Left lung (tissue), 10 donors: ENCODE results near the gene SLC13A5. TPM values are rescaled to one million over a fixed set of nuclear protein-coding genes. Genes with fewer than 3 reads are reported as not detected.

Experiments
- ATAC-seq: fragments of 200-7000 bp; cut with Tn5 transposase; one replicate; pipeline ENCODE4 v1.9.1; 2020; ENCODE audit warnings: moderate library complexity
- DNase-seq, 4 donors: peaks; one replicate each; pipeline ENCODE4 v3.0.0-alpha.2; 2013 to 2020
- H3K27ac ChIP-seq, 2 donors: fragments of 200-600 bp; sonication (generic) in 1 of 2; one replicate each; pipeline versions ENCODE4 v1.5.0 to v1.8.0; 2020 to 2021
- H3K27me3 ChIP-seq, 2 donors: fragments of 200-600 bp; sonication (generic) in 1 of 2; one replicate each; pipeline versions ENCODE4 v1.5.0 to v1.8.0; 2020 to 2021
- H3K36me3 ChIP-seq, 2 donors: fragments of 200-600 bp; sonication (generic) in 1 of 2; one replicate each; pipeline versions ENCODE4 v1.5.0 to v1.8.0; 2020 to 2021
- H3K4me1 ChIP-seq, 2 donors: fragments of 200-600 bp; one replicate each; pipeline ENCODE4 v1.8.0; 2021
- H3K4me3 ChIP-seq, 2 donors: fragments of 200-600 bp; sonication (generic) in 1 of 2; one replicate each; pipeline versions ENCODE4 v1.5.0 to v1.8.0; 2020 to 2021; ENCODE audit warnings: mild to moderate bottlenecking in 1 of 2
- H3K9me3 ChIP-seq, 2 donors: fragments of 200-600 bp; sonication (generic) in 1 of 2; one replicate each; pipeline versions ENCODE4 v1.5.0 to v1.8.0; 2020 to 2021
- CTCF ChIP-seq, 2 donors: fragments of 200-600 bp; sonication (generic) in 1 of 2; IDR thresholded peaks; one replicate each; pipeline versions ENCODE4 v1.5.0 to v1.8.0; 2021; ENCODE audit warnings: antibody characterized with exemption in 2 of 2
- intact Hi-C, 2 donors: fragments of 100-400 bp; cut with DNase I; formaldehyde crosslinking; loops; one replicate each; pipeline versions ENCODE4 v1.11.2 to v1.14.2; 2022
- polyA plus RNA-seq, 6 donors: library from polyadenylated mRNA; unstranded; fragments of 120-200 nt; gene quantifications; one replicate each; pipeline ENCODE4 v1.2.1, GENCODE V29; 2013; ENCODE audit not compliant: insufficient read length in 6 of 6
- total RNA-seq, 2 donors: library from RNA; stranded (reverse); fragmentation: NEBNext Ultra II Directional; extraction: Animal tissue kit (Norgen Biotek cat#: 25700); gene quantifications; one replicate each; pipeline ENCODE4 v1.2.1, GENCODE V29; 2021
- donor health status: DM: no; HTN: yes; CAD: no.
- donor health status: DM: no; HTN: no; CAD: no.

SLC13A5 gene
- total and polyA plus RNA-seq, 8 donors: 0.17 to 0.77 (median 0.47) TPM; not detected in 1

DNA sequence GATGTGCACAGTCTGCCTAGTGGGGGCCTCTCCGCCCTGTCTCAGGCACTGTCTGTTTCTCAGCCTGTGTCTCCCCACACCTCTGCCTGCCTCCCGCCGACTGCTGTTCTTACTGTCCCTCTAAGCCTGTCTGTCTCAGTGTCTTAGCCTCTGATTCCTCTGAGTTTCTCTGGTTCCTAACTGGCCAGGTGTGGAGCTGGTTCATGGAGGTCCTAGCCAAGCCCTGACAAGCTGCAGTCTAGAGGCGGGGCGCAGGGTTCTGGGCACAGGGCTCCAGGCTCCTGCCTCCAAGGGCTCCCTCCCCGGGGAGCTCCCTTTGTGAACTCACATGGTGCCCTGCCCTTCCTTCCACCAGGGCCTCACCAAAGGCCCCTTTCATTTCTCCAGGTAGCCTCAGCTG lies 42.2 kb downstream of the SLC13A5 start:
- peaks cover 0 to 16% of the 10 kb centered on the region in 2 donors for H3K27me3 ChIP-seq
- no peaks in the 10 kb centered on the region for H3K36me3 ChIP-seq
- H3K9me3 ChIP-seq: no peaks in the 10 kb centered on the region
- no peaks in the 10 kb centered on the region for H3K4me1 ChIP-seq
- H3K4me3 ChIP-seq: no peak overlapping the region
- no peak for TF ChIP-seq CTCF (IDR thresholded peaks at IDR 0.05)
- intact Hi-C loops: no loop called here
- ATAC-seq (no peak), DNase-seq (no peak)
- no peak overlapping the region for H3K27ac ChIP-seq

DNA sequence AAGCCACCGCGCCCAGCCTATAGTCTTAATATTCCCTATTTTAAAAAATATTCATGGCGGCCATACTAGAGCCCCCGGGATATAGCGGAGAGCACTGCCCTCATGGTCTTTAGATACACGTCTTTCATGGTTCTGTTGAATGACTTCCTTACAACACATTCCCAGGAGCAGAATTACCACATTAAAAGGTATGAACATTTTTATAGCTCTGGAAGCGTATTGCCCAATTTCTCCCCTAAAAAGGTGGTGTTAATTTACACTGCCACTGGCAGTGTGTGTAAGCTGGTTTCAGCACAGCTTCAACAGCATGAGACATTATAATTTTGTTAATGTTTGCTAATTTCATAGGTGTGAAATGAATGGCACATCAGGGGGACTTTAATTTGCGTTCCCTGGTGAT lies 42.6 kb downstream of the SLC13A5 start:
- TF ChIP-seq CTCF (IDR thresholded peaks at IDR 0.05): no peak
- ATAC-seq (no peak), DNase-seq (no peak)
- Histone ChIP-seq H3K4me1 (no peaks in the 10 kb centered on the region), H3K4me3 (no peak overlapping the region), H3K27me3 (peaks cover 0 to 19% of the 10 kb centered on the region in 2 donors), H3K36me3 (no peaks in the 10 kb centered on the region), H3K9me3 (no peaks in the 10 kb centered on the region), H3K27ac (no peak overlapping the region)
- intact Hi-C loops: no loop called here

GRCh38 chr17:6669479-6670212 lies 43.5 kb downstream of the SLC13A5 start:
- no peaks in the 10 kb centered on the region for H3K36me3 ChIP-seq
- ATAC-seq (no peak), DNase-seq (no peak)
- no peak overlapping the region for H3K27ac ChIP-seq
- peaks cover 0 to 22% of the 10 kb centered on the region in 2 donors for H3K27me3 ChIP-seq
- H3K4me3 ChIP-seq: no peak overlapping the region
- intact Hi-C loops: no loop called here
- no peak for TF ChIP-seq CTCF (IDR thresholded peaks at IDR 0.05)
- H3K4me1 ChIP-seq: no peaks in the 10 kb centered on the region
- no peaks in the 10 kb centered on the region for H3K9me3 ChIP-seq

DNA sequence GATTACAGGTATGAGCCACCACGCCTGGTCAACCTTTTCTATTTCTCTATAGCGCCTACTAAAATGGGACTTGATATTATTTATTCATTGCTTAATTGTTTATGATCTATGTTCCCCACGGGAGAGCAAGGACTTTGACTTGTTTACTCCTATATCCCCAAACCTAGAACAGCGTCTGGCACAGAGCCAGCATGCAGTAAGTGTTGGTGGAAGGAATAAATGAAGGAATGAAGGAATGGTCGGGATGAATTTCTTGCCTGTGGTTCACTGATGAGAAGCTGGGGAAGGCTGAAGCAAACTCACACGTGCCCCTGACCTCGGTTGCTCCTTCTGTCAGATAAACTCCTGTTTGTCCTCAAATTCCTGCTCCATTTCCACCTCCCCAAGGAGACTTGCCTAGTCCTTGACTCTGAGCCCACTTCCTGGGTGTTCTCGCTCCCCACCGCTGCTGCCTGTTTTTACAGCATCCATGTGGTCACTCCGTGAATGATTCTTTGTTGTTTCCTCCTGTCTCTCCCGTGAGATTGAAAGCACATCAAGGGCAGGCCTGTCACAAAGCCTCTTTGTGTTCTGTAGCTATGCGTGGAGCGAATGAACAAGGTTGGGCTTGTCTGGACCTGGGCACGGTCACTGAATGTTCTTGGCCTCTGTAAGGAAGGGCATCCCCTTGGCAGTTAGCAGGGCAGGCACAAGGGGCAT lies 44.3 kb downstream of the SLC13A5 start:
- no peak for ATAC-seq
- intact Hi-C loops: no loop called here

More for the DNA sequence above, 44.3 kb downstream of the SLC13A5 start:
- Histone ChIP-seq H3K27me3 (peaks cover 0 to 22% of the 10 kb centered on the region in 2 donors), H3K4me1 (no peaks in the 10 kb centered on the region), H3K27ac (no peak overlapping the region), H3K9me3 (no peaks in the 10 kb centered on the region), H3K4me3 (no peak overlapping the region), H3K36me3 (no peaks in the 10 kb centered on the region)
- no peak for TF ChIP-seq CTCF (IDR thresholded peaks at IDR 0.05)
- no peak for DNase-seq
